Activated CD8-positive, alpha-beta memory T cell treated with anti-CD3 and anti-CD28 coated beads for 1 hour (primary cell): ENCODE data around the gene CD22.
"Not testable (repeated sequence)": the region's sequence is repeated elsewhere in the genome, so short reads cannot be mapped to it uniquely, and the experiment has no call there.

ENCODE experiments used
- DNase-seq, 2 donors: peaks; one replicate each; pipeline ENCODE4 v3.0.0-alpha.2; 2020; ENCODE audit warnings: low read depth in 1 of 2; ENCODE audit errors: extremely low read depth in 1 of 2

CD22 gene

GRCh38 chr19:35357867-35358573, 29.0 kb downstream of the CD22 start, which contains the start of gene FFAR3:
Gene FFAR3, plus strand, starts transcription at chr19:35358460. Its CDS starts 431 bp downstream, at chr19:35358891.
- DNase-seq: no peak

GRCh38 chr19:35358834-35359233, 29.8 kb downstream of the CD22 start:
- DNase-seq: not testable (repeated sequence)

GRCh38 chr19:35359395-35359794, 30.4 kb downstream of the CD22 start:
- not testable (repeated sequence) for DNase-seq

- DNase-seq: not testable (repeated sequence)
Observed at GRCh38 chr19:35360081-35360480, 31.1 kb downstream of the CD22 start.

- no peak for DNase-seq
Observed at GRCh38 chr19:35360880-35361420, 32.0 kb downstream of the CD22 start.

GRCh38 chr19:35362261-35363000, 33.4 kb downstream of the CD22 start:
- DNase-seq: no peak

- DNase-seq: no peak
Observed at GRCh38 chr19:35363001-35363590, 34.1 kb downstream of the CD22 start.

- DNase-seq: no peak
Observed at GRCh38 chr19:35363711-35364425, 34.9 kb downstream of the CD22 start.

- DNase-seq: no peak
Observed at GRCh38 chr19:35365303-35365702, 36.3 kb downstream of the CD22 start.

- DNase-seq: no peak
Observed at GRCh38 chr19:35368378-35368777, 39.4 kb downstream of the CD22 start.

GRCh38 chr19:35369522-35369921, 40.5 kb downstream of the CD22 start:
- DNase-seq: no peak

- no peak for DNase-seq
Observed at GRCh38 chr19:35370722-35371121, 41.7 kb downstream of the CD22 start, which contains the start of gene GPR42. Gene GPR42, plus strand, starts transcription at chr19:35371068. Its CDS starts 292 bp downstream, at chr19:35371360.

GRCh38 chr19:35373492-35373891, 44.5 kb downstream of the CD22 start:
- no peak for DNase-seq

GRCh38 chr19:35374031-35374430, 45.0 kb downstream of the CD22 start:
- DNase-seq: not testable (repeated sequence)

- DNase-seq: no peak
Observed at GRCh38 chr19:35375505-35376307, 46.7 kb downstream of the CD22 start.

- no peak for DNase-seq
Observed at GRCh38 chr19:35377656-35378055, 48.7 kb downstream of the CD22 start.

- no peak for DNase-seq
Observed at GRCh38 chr19:35378356-35378755, 49.4 kb downstream of the CD22 start.

GRCh38 chr19:35379545-35379944, 50.6 kb downstream of the CD22 start:
- not testable (repeated sequence) for DNase-seq

GRCh38 chr19:35379992-35380391, 51.0 kb downstream of the CD22 start:
- DNase-seq: no peak
